ENCODE results near the gene MAVS.

The MAVS gene

DNA sequence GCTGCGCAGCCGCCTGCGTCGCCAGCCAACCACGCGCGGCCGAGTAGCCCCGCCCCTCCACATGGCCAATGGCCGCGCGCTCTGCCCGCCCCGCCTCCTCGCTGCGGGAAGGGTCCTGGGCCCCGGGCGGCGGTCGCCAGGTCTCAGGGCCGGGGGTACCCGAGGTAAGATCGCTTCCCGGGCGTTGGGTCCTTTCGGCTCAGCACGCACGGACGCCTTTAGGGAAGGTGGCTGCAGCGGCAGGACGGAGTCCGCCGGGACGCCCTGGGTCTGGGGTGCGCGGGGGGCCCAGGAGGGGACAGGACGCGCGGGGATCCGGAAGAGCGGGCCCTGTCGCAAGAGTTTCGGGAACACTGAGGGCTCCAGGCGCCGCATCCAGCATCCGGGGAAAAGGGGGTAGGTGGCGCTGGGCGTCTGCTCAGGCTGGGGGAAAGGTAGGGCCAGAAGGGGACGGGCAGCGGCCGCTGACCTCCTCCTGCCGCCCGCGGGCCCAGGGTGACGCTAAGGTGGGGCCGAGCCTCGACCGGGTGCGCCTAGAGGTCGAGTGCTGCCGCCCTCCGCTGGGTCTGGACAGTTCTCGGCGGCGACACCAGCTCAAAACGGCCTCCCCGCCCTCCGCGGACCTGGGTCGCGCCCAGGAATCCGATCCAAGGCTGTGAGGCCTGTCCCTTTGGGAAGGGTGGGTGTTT, at the start of gene MAVS:
MAVS (plus strand) TSS at position 95 of the 689 bp plus-strand sequence. CDS start 7,791 bp downstream, outside the sequence.
- DNase-seq: peak; percentile 71 to 82

DNA sequence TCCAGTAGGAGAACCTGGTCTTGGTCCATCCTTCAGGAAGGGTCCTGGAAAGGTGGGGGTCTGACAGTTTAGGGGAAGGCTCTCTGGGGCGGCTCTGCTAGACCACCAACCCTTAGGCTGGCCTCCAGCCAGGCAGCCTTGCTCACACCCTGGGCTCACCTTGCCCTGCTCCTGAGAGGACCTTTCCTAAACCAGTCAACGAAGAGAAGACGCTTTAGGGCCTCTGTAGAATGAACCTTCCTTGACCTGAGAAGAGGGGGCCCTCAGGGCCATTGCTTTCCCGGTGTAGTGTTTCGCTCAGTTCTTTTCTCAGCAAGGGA, 49.4 kb upstream of the MAVS start:
- no peak for DNase-seq

DNA sequence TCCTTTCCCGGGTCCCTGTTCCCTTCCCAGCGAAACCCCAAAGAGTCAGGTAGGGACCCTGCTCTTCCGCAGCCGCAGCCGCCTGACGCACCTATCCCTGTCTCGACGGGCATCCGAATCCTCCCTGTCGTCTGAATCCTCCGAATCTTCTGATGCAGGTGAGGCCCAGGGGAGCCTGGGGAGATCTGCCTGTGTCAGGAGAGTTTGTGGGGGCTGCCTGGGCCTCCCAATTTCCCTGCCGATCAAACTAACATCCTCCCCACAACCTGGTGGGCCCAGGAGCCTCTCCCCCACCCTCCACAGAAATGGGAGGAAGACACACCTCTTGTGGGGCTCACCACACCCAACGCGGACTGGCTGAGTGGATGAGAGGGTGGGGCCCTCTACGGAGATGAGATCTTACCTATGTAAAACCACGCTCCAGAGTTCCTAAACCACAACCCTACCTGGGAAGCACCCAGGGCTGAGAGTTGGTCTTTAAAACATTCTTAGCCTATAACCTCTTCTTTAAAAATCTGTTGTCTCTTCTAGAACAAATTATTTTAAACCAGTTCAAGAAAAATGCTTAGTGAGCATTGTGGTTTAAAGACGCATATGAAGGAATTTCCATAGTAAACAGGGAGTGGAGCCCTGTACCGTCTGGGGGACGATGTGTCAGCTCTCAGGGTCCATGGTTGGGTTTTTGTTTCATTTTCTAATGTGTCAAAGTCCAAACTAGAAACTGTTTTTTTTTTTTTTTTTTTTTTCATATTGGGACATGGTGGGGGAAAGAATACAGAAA, 48.9 kb upstream of the MAVS start:
- DNase-seq: no peak

DNA sequence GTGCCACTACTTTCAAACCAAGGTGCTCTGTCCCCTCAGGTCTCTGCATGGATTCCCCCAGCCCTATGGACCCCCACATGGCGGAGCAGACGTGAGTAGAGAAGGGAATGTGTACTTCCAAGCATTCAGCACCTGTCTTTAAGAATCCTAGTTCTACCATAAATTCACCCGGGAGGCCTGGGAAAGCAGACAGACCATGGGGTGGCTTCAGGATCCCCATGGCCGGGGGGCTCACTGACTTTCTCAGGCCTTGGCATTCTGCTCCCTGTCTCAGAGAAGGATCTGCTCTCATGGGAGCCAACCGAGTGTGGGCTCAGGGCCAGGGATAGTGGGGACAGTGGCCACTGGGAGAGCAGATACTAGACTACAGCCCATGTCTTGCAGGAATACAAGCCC, 48.3 kb upstream of the MAVS start:
- DNase-seq: no peak

DNA sequence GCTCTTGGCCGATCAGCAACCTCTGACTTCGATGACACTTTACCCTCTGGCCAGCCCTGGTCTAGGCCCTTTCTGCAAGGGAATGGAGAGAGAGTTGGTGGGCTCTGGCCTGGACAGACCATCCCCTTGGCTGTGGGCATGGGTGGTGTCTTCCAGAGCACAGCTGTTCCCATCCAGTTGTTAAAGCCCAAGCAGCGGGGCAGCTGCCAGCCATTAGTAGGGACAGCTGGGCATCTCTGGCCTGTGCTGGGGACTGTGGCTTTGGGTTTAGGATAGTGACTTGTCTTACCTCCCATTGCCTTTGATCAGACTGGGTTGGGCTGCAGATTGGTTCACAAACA, 47.8 kb upstream of the MAVS start:
- no peak for DNase-seq

DNA sequence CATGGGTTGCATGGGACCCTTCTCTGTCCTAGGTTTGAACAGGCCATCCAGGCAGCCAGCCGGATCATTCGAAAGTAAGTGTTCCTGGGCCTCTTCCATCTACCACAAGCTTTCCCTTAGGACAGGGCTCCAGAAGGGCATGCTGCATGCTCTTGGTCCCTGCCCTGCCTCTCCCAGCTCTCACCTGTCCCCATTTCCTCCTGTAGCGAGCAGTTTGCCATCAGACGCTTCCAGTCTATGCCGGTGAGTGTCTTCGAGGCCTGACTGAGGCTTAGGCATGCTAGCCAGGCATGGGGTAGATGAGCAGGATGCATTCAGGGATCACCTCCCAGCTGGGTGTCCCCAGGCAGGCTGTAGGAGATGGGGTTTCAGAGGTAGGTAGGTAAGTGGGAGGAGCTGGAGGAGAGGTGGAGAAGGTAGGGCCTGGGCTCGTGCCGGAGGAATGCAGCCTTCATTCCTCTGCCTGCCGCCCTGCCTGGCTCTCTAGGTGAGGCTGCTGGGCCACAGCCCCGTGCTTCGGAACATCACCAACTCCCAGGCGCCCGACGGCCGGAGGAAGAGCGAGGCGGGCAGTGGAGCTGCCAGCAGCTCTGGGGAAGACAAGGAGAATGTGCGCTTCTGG, 46.3 kb upstream of the MAVS start:
- DNase-seq: no peak

DNA sequence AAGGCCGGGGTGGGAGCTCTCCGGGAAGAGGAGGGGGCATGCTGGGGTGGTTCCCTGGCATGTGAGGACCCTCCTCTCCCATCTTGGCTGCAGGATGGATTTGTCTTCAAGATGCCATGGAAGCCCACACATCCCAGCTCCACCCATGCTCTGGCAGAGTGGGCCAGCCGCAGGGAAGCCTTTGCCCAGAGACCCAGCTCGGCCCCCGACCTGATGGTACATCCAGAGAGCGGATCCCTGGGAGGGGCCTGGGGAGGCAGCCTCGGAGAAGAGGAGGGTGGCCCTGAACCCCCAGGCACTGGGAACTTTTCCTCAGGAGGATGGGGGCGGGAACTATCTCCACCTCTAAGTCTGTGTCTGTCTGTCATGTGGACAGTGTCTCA, 45.8 kb upstream of the MAVS start:
- no peak for DNase-seq

DNA sequence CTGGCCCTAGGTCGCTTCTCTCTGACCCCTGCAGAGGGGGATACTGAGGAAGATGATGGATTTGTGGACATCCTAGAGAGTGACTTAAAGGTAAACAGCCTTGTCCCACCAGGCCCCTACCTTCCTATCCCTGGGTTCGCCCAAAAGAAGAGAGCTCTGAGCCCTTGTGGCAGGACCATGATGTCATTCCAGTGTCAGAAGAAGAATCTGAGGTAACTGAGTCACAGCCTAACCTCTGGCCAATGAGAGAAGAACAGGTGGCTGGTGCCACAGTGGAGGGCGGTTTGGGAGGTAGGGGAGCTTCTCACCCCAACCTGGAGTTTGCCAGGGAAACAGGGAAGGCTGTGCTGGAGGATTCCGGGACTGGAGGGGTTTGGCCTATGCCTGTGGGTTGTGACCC, 45.3 kb upstream of the MAVS start:
- no peak for DNase-seq

DNA sequence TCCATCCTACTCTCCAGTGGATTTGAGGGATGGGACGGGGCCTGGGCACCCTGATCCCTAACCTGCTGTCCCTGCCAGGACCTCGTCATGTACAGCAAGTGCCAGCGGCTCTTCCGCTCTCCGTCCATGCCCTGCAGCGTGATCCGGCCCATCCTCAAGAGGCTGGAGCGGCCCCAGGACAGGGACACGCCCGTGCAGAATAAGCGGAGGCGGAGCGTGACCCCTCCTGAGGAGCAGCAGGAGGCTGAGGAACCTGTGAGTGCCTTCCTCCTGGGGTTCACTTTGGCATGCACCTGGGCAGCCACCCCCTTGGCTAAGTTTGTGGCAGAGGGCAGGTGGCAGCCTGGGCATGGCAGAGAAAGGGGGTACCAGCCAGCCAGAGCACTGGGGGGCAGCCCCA, 44.8 kb upstream of the MAVS start:
- DNase-seq: no peak

DNA sequence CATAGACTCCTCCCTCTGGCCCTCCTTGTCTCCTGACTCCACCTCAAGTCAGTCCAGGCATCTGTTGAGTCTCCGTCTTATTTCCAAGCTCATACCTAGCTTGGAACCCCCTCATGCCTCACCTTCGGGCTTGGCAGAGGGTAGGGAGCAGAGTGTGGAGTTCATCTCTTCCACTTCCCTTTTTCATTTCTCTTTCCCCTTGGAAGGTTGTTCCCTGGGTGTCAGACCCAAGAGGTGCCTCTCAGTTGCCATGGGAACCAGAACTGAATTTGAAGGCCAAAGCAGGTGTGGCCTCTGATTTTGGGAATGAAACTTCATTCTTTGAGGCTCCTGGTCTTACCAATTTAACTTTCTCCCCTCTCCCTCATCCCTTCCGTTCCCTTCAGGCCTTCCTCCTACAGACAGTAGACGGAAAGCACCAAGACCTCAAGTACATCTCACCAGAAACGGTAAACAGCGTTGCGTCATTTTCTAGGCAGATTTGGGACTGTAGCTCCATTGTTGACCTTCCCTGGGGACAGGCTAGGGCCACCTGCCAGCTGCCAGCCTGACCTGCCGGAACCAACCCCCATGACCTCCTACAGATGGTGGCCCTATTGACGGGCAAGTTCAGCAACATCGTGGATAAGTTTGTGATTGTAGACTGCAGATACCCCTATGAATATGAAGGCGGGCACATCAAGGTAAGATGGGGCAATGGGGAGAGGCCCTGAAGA, 44.0 kb upstream of the MAVS start:
- DNase-seq: no peak

DNA sequence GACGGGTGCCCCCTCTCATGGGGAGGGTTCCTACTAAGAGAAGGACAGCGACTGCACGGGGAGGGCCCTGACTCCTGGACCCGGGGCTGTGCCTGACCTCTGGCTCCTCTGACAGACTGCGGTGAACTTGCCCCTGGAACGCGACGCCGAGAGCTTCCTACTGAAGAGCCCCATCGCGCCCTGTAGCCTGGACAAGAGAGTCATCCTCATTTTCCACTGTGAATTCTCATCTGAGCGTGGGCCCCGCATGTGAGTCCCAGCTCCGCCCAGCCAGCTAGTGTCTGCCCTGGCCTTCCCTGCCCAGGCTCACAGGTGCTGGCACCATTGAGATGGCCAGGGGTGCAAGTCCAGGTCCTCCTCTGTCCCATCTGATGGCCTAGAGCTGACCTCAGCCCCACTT, 43.3 kb upstream of the MAVS start:
- no peak for DNase-seq

DNA sequence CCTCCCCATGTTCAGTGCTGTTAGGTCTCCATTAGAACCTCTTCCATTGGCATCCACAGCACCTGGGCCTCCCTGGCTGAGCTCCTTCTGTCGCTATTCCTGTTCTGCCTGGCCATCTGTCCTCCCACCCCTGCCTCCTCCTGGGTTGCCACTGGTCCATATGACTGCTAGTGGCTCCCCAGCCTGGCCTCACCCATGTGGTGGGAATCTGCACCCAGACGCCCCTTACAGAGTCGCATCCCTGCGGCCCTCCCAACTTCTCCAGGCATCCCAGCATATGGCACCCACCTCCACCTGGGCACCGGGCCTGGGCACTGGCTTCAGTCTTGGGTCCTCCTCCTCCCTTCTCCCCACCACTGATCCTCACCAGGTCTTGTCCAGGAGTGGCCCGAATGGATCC, 42.8 kb upstream of the MAVS start:
- no peak for DNase-seq

DNA sequence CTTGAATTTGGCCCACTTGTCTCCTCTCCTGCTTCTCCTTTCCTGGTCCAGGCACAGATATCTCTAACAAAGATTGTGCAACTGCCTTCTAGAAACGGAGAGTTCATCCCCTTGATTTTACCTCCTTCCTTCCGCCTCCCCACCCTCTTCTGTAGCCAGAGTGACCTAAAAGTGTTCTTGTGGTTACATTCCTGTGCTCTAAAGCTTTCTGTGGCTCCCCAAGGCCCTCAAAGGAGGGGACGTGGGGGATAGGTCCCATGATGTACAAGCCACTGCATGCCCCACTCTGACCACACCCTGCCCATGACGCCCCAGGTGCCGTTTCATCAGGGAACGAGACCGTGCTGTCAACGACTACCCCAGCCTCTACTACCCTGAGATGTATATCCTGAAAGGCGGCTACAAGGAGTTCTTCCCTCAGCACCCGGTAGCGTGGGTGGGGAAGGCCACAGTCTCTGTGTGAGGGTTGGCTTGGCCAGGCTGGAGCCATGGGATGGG, 42.3 kb upstream of the MAVS start:
- DNase-seq: no peak

DNA sequence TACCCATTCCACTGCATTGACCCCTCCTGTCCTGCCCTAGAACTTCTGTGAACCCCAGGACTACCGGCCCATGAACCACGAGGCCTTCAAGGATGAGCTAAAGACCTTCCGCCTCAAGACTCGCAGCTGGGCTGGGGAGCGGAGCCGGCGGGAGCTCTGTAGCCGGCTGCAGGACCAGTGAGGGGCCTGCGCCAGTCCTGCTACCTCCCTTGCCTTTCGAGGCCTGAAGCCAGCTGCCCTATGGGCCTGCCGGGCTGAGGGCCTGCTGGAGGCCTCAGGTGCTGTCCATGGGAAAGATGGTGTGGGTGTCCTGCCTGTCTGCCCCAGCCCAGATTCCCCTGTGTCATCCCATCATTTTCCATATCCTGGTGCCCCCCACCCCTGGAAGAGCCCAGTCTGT, 41.9 kb upstream of the MAVS start:
- DNase-seq: no peak

DNA sequence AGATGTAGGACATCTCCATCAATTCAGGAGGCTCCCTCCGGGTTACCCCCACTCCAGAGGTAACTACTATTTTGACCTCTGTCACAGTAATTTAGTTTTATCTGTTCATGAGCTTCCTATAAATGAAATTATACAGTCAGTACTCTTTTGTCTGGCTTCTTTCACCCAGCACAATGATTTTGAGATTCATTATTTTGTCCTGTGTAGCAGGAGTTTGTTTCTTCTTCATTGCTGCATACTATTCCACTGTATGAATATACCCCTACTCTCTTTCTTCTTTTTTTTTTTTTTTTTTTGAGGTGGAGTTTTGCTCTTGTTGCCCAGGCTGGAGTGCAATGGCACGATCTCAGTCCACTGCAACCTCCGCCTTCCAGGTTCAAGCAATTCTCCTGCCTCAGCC, 38.1 kb upstream of the MAVS start:
- no peak for DNase-seq

DNA sequence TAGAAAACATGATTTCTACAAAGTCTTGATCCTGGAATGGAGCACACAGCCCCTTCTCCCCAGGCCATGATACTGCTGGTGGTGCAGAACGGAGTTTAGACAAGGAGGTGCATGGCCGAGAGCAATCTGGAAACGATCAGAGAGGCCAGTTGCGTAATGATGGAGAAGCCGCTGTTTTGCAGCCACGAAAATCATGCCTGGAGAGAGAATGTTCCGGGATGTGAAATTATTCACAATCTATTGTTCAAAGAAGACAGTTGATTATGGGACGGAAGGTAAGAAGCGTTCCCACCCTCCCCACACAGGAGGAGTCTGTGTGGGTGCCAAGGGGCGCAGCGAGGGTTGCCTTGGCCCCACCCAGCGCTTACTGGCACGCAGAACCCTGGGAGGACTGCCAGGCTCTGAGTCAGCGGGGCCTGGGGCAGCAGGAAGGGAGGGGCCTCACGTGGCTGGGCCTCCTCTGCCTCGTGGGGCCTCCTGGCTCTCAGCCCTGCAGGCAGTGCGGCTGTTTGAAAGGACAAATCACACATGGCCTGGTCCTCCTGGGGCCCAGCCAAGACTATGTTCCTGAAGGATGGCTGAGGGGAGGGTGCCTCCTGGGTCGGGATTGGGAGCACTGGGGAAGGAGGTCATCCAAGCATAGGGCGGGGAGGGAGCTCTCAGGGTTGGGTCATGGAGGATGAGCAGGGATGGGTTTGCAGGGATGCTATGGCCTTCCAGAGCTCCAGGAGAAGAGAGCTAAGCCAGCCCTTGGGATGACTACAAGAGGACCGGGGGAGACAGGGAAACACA, 35.0 kb upstream of the MAVS start:
- DNase-seq: peak; percentile 81 to 86

DNA sequence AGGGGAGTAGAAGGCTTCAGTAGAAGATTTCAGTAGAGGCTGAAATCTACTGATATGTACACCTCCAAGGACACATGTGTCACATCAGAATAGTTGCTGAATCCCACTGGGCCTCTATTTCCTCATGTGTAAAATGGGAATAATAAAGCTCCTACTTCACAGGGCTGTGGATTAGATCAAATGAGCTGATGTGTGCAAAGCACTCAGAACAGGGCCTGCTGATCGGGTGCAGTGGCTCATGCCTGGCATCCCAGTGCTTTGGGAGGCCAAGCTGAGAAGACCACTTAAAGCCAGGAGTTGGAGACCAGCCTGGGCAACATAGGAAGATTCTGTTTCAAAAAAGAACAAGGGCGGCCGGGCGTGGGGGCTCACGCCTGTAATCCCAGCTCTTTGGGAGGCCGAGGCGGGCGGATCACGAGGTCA, 34.4 kb upstream of the MAVS start:
- DNase-seq: no peak

DNA sequence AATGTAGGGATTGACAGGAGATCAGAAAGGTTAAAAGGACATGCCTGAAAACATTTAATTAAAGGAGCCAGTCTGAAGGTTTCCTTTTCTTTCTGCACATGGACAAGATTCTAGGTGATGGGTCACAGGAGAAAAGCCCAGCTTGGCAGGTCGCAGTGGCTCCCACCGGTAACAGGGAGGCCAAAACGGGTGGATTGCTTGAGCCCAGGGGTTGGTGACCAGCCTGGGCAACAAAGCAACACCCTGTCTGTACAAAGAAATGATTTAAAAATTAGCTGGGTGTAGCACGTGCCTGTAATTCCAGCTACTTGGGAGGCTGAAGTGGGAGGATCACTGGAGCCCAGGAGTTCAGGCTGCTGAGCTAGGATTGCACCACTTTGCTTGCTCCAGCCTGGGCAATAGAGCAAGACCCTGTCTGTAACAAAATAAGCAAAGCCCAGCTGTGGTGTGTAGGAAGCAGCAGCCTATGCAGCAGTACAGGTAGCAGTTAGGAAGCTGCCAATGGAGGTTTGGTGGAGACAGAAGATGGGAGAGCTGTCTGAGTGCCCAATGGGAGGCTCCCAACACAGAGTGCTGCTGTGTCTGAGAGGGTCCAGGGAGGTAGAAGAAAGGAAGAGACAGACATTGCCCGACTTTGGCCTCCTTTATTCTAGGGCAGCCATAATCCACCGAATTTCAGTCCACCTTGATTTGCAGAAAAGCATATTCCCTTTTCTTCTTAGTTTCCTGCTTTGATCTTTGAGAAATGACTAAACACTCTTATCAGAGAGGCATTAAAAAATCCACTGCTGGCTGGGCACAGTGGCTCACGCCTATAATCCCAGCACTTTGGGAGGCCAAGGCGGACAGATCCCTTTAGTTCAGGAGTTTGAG, 33.4 kb upstream of the MAVS start:
- no peak for DNase-seq

DNA sequence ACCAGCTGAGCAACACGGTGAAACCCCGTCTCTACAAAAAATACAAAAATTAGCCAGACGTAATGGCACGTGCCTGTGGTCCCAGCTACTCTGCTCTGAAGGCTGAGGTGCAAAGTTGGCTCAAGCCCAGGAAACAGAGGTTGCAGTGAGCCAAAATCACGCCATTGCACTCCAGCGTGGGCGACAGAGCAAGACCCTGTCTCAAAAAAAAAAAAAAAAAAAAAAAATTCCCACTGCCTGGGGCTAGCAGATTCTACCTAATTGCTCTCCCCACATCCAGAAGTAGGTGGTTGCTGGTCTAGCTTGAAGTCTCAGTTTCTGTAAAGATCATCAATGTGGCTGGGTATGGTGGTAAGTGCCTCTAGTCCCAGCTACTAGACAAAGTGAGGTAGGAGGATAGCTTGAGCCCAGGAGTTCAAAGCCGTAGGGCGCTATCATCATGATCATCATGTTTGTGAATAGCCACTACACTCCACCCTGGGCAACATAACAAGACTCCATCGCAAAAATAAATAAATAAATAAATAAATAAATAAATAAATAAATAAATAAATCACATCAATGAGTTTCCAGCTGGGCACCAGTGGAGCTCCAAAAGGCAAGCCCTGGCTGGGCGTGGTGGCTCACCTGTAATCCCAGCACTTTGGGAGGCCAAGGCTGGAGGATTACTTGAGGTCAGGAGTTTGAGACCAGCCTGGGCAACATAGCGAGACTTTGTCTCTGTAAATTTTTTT, 32.6 kb upstream of the MAVS start:
- no peak for DNase-seq

DNA sequence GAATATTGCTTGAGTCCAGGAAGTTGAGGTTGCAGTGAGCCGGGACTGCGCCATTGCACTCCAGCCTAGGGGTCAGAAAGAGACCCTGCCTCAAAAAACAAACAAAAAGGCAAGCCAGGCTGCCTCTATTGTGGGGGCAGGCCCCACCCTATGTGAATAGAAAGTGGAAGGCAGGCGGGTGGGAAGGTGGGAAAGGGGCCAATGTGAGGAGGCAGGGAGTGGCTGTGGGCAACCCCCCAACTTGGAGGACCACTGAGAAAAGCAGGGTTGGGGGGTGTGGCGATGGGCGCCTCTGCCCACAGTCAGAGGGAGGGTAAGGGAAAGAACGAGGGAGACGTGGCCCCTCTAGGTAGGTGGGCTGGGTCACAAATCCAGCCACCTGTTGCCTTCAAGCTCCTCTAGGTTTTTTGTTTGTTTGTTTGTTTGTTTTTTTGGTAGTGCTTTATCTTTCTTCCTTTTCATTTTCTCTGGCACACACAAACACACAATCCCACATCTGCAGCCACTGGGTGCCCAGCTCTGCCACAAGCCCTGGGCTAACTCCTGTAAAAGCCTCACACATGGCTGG, 31.6 kb upstream of the MAVS start:
- no peak for DNase-seq

Measured in Kasumi-1 (cell line).